Activated B cell treated with CpG ODN at 0.5 μM for 24 hours (primary cell): ENCODE measurements around the gene CHRD. TPM values are rescaled to one million over a fixed set of nuclear protein-coding genes. Genes with fewer than 3 reads are reported as not detected.

Source experiments
- ATAC-seq: fragments of 200-7000 bp; cut with Tn5 transposase; one replicate; pipeline ENCODE4 v1.10.0; 2021; ENCODE audit warnings: low read depth, mild to moderate bottlenecking, moderate library complexity
- CTCF ChIA-PET: fragments of 350-600 bp; sonication (Branson Sonifier 250); formaldehyde crosslinking; loops from one replicate; lab custom pipeline; 2021; ENCODE audit warnings: antibody characterized with exemption; lab: Charles Lee
- POLR2A ChIA-PET: fragments of 350-600 bp; sonication (Branson Sonifier 250); formaldehyde crosslinking; loops from one replicate; lab custom pipeline; 2021; ENCODE audit warnings: antibody characterized with exemption; lab: Charles Lee
- DNase-seq: peaks from one replicate; pipeline ENCODE4 v3.0.0; 2022
- H3K27ac Mint-ChIP-seq: one replicate; pipeline ENCODE4 v1.8.0; 2020; ENCODE audit warnings: mixed read lengths
- H3K27me3 Mint-ChIP-seq: one replicate; pipeline ENCODE4 v1.8.0; 2021; ENCODE audit warnings: mixed read lengths
- H3K36me3 Mint-ChIP-seq: one replicate; pipeline ENCODE4 v1.8.0; 2021; ENCODE audit warnings: low read depth, mixed read lengths
- H3K4me1 Mint-ChIP-seq: one replicate; pipeline ENCODE4 v1.8.0; 2021; ENCODE audit warnings: mixed read lengths
- H3K4me3 Mint-ChIP-seq: one replicate; pipeline ENCODE4 v1.8.0; 2020; ENCODE audit warnings: mild to moderate bottlenecking, mixed read lengths
- H3K9me3 Mint-ChIP-seq: one replicate; pipeline ENCODE4 v1.8.0; 2020; ENCODE audit warnings: mixed read lengths
- CTCF ChIP-seq: fragments of 200-600 bp; IDR thresholded peaks from one replicate; pipeline ENCODE4 v1.8.0; 2022; ENCODE audit warnings: antibody characterized with exemption, mild to moderate bottlenecking
- intact Hi-C: fragments of 100-400 bp; cut with micrococcal nuclease; formaldehyde crosslinking; loops from one replicate; pipeline ENCODE4 v1.15.1; 2024
- total RNA-seq: library from RNA; stranded (reverse); gene quantifications from 2 replicates; pipeline ENCODE4 v1.2.3, GENCODE V29; 2022

The CHRD gene
- total RNA-seq, 1 donor from 2014 or later: not detected

GRCh38 chr3:184351511-184352148 lies 28.2 kb upstream of the CHRD start:
- intact Hi-C loops: no loop called here
- ChIA-PET POLR2A (no interaction called here), CTCF (interaction anchor here (0.6 kb wide), 1 partner anchor 162 kb away, joined by 3 read pairs; no protein-coding TSS in a partner anchor)
- Mint-ChIP-seq H3K27me3 (no peaks in the 10 kb centered on the region), H3K36me3 (no peaks in the 10 kb centered on the region), H3K9me3 (no peaks in the 10 kb centered on the region), H3K27ac (no peak overlapping the region), H3K4me1 (no peaks in the 10 kb centered on the region), H3K4me3 (no peak overlapping the region)
- ATAC-seq (no peak), DNase-seq (no peak)
- TF ChIP-seq CTCF: no peak

- ChIA-PET POLR2A (no interaction called here), CTCF (interaction anchor here (0.6 to 2.0 kb wide), 2 partner anchors 28 to 161 kb away, joined by 3 to 5 read pairs; no protein-coding TSS in a partner anchor)
- Mint-ChIP-seq H3K27me3 (no peaks in the 10 kb centered on the region), H3K27ac (no peak overlapping the region), H3K4me1 (no peaks in the 10 kb centered on the region), H3K4me3 (no peak overlapping the region), H3K9me3 (no peaks in the 10 kb centered on the region), H3K36me3 (no peaks in the 10 kb centered on the region)
- no peak for TF ChIP-seq CTCF
- DNase-seq (no peak), ATAC-seq (no peak)
- intact Hi-C loops: no loop called here
These were observed 27.6 kb upstream of the CHRD start for GRCh38 chr3:184352149-184352785.

- DNase-seq (no peak), ATAC-seq (no peak)
- POLR2A ChIA-PET: interaction anchor here (1.0 kb wide), 1 partner anchor 14 kb away, joined by 3 read pairs; no protein-coding TSS in a partner anchor
- CTCF ChIA-PET: interaction anchor here (1.1 to 2.0 kb wide), 5 partner anchors 11 to 161 kb away, joined by 3 to 24 read pairs (median 5); partner anchors contain the start of gene FAM131A
- no peak overlapping the region for H3K27ac Mint-ChIP-seq
- intact Hi-C loops: no loop called here
- H3K27me3 Mint-ChIP-seq: no peaks in the 10 kb centered on the region
- H3K4me3 Mint-ChIP-seq: no peak overlapping the region
- no peaks in the 10 kb centered on the region for H3K4me1 Mint-ChIP-seq
- H3K36me3 Mint-ChIP-seq: no peaks in the 10 kb centered on the region
- TF ChIP-seq CTCF: no peak
- H3K9me3 Mint-ChIP-seq: no peaks in the 10 kb centered on the region
These were observed 26.8 kb upstream of the CHRD start for GRCh38 chr3:184352897-184353545.

- ATAC-seq (no peak), DNase-seq (no peak)
- CTCF ChIA-PET: interaction anchor here (1.1 to 2.0 kb wide), 6 partner anchors 10 to 161 kb away, joined by 3 to 24 read pairs (median 5); partner anchors contain the start of gene FAM131A
- H3K4me3 Mint-ChIP-seq: no peak overlapping the region
- no peaks in the 10 kb centered on the region for H3K9me3 Mint-ChIP-seq
- H3K27ac Mint-ChIP-seq: no peak overlapping the region
- no peaks in the 10 kb centered on the region for H3K36me3 Mint-ChIP-seq
- TF ChIP-seq CTCF: no peak
- intact Hi-C loops: no loop called here
- no peaks in the 10 kb centered on the region for H3K27me3 Mint-ChIP-seq
- H3K4me1 Mint-ChIP-seq: no peaks in the 10 kb centered on the region
- POLR2A ChIA-PET: interaction anchor here (1.0 kb wide), 2 partner anchors 15 to 38 kb away, joined by 3 read pairs; no protein-coding TSS in a partner anchor
These were observed 26.3 kb upstream of the CHRD start for GRCh38 chr3:184353546-184353941.
